HEK293 (cell line): ENCODE results near the gene GPR155.

ENCODE experiments used
- CTCF ChIA-PET: fragments of 350-600 bp; formaldehyde crosslinking; extraction: SDS; loops from one replicate; lab custom pipeline; 2021; ENCODE audit warnings: antibody characterized with exemption; lab: Yijun Ruan, JAX
- POLR2A ChIA-PET: fragments of 300-600 bp; formaldehyde crosslinking; extraction: SDS; loops from one replicate; lab custom pipeline; 2020; ENCODE audit warnings: antibody characterized with exemption, inconsistent platforms; lab: Yijun Ruan, JAX
- H3K27ac ChIP-seq: fragments of 200-500 bp; sonication (Bioruptor generic); 2 replicates; pipeline ENCODE4 v1.5.1; 2014; ENCODE audit warnings: low read depth, low read length, control low read depth, inconsistent platforms; ENCODE audit errors: extremely low read depth
- H3K36me3 ChIP-seq, 2 experiments: fragments of 200-500 bp in 1 of 2; sonication (Bioruptor generic) in 1 of 2; 1 replicate in 1 of 2; 2 replicates in 1 of 2; pipeline ENCODE4 v1.5.1; 2014 to 2017; ENCODE audit warnings: inconsistent platforms in 2 of 2, low read length in 2 of 2; ENCODE audit not compliant: control insufficient read depth in 2 of 2, insufficient read depth in 1 of 2
- H3K4me1 ChIP-seq: fragments of 200-500 bp; sonication (Bioruptor generic); 2 replicates; pipeline ENCODE4 v1.5.1; 2014; ENCODE audit warnings: mild to moderate bottlenecking, low read length, inconsistent platforms; ENCODE audit not compliant: control insufficient read depth, insufficient read depth
- H3K4me3 ChIP-seq: 2 replicates; pipeline ENCODE4 v1.5.1; 2011; ENCODE audit warnings: low read depth, mild to moderate bottlenecking, control low read depth, low read length, moderate library complexity
- H3K9me3 ChIP-seq: fragments of 200-500 bp; sonication (Bioruptor generic); 2 replicates; pipeline ENCODE4 v1.5.1; 2014; ENCODE audit warnings: low read depth, low read length, inconsistent platforms; ENCODE audit not compliant: control insufficient read depth, insufficient read depth
- KLF8 ChIP-seq: fragments of 450-650 bp; formaldehyde crosslinking; IDR thresholded peaks from 2 replicates; pipeline ENCODE4 v1.5.1; 2016; ENCODE audit warnings: missing biosample characterization, missing genetic modification characterization
- PRDM10 ChIP-seq: fragments of 450-650 bp; formaldehyde crosslinking; IDR thresholded peaks from 2 replicates; pipeline ENCODE4 v1.5.1; 2016; ENCODE audit warnings: missing biosample characterization, missing genetic modification characterization
- PRDM6 ChIP-seq: fragments of 450-650 bp; formaldehyde crosslinking; IDR thresholded peaks from 2 replicates; pipeline ENCODE4 v1.5.1; 2017; ENCODE audit warnings: missing biosample characterization, missing genetic modification characterization
- YY2 ChIP-seq: fragments of 450-650 bp; formaldehyde crosslinking; IDR thresholded peaks from 2 replicates; pipeline ENCODE4 v1.5.1; 2016; ENCODE audit warnings: missing biosample characterization, missing genetic modification characterization
- ZBTB48 ChIP-seq: fragments of 450-650 bp; formaldehyde crosslinking; IDR thresholded peaks from 2 replicates; pipeline ENCODE4 v1.5.1; 2016; ENCODE audit warnings: missing biosample characterization, missing genetic modification characterization
- ZNF146 ChIP-seq: fragments of 450-650 bp; formaldehyde crosslinking; IDR thresholded peaks from 2 replicates; pipeline ENCODE4 v1.5.1; 2016; ENCODE audit warnings: missing biosample characterization, missing genetic modification characterization
- ZNF19 ChIP-seq: fragments of 450-650 bp; formaldehyde crosslinking; IDR thresholded peaks from 2 replicates; pipeline ENCODE4; 2016; ENCODE audit warnings: missing biosample characterization, missing genetic modification characterization, low read depth
- ZNF2 ChIP-seq: fragments of 450-650 bp; formaldehyde crosslinking; IDR thresholded peaks from 2 replicates; pipeline ENCODE4 v1.5.1; 2016; ENCODE audit warnings: missing biosample characterization, missing genetic modification characterization
- ZNF24 ChIP-seq: fragments of 450-650 bp; formaldehyde crosslinking; IDR thresholded peaks from 2 replicates; pipeline ENCODE4 v1.5.1; 2016; ENCODE audit warnings: missing biosample characterization, missing genetic modification characterization
- ZNF37A ChIP-seq: fragments of 450-650 bp; IDR thresholded peaks from 2 replicates; pipeline ENCODE4 v1.5.1; 2018; ENCODE audit warnings: missing biosample characterization, missing genetic modification characterization
- ZNF501 ChIP-seq: fragments of 450-650 bp; formaldehyde crosslinking; IDR thresholded peaks from 2 replicates; pipeline ENCODE4 v1.5.1; 2016; ENCODE audit warnings: missing biosample characterization, missing genetic modification characterization
- ZNF623 ChIP-seq: fragments of 450-650 bp; formaldehyde crosslinking; IDR thresholded peaks from 2 replicates; pipeline ENCODE4 v1.5.1; 2016; ENCODE audit warnings: missing biosample characterization, missing genetic modification characterization
- ZNF692 ChIP-seq: fragments of 450-650 bp; formaldehyde crosslinking; IDR thresholded peaks from 2 replicates; pipeline ENCODE4 v1.5.1; 2016; ENCODE audit warnings: missing biosample characterization, missing genetic modification characterization
- ZNF792 ChIP-seq: fragments of 450-650 bp; formaldehyde crosslinking; IDR thresholded peaks from 2 replicates; pipeline ENCODE4 v1.5.1; 2016; ENCODE audit warnings: missing biosample characterization, missing genetic modification characterization
- ZXDB ChIP-seq: fragments of 450-650 bp; formaldehyde crosslinking; IDR thresholded peaks from 2 replicates; pipeline ENCODE4 v1.5.1; 2016; ENCODE audit warnings: missing biosample characterization, missing genetic modification characterization
- TF ChIP-seq, protein P1 (sequence below): fragments of 450-650 bp; formaldehyde crosslinking; IDR thresholded peaks from 2 replicates; pipeline ENCODE4 v1.5.1; 2017; ENCODE audit warnings: missing biosample characterization, missing genetic modification characterization
- TF ChIP-seq, protein P2 (sequence below): fragments of 450-650 bp; formaldehyde crosslinking; IDR thresholded peaks from 2 replicates; pipeline ENCODE4 v1.5.1; 2016; ENCODE audit warnings: missing biosample characterization, missing genetic modification characterization
- TF ChIP-seq, protein P3 (sequence below): fragments of 450-650 bp; IDR thresholded peaks from 2 replicates; pipeline ENCODE4 v1.5.1; 2018; ENCODE audit warnings: missing biosample characterization, missing genetic modification characterization

GPR155 gene

DNA sequence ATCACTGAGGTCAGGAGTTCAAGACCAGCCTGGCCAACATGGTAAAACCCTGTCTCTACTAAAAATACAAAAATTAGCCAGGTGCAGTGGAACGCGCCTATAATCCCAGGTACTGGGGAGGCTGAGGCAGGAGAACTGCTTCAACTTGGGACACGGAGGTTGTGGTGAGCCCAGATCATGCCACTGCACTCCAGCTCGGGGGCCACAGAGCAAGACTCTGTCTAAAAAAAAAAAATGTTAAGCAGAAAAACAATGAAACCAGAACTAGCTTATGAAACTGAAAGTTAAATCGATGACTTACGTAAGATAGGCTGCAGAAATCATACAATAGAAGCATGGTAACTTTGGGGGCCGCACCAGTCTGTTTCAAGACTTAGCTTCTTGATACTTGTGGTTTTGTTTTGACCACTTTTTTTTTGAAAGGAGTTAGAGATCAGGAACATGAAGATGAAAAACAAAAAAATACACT, 6.2 kb upstream of the GPR155 start:
- no peaks in the 10 kb centered on the region for H3K9me3 ChIP-seq
- no peak overlapping the region for H3K4me3 ChIP-seq
- no peaks in the 10 kb centered on the region for H3K4me1 ChIP-seq
- CTCF ChIA-PET, result interaction anchor here (0.6 kb wide), 1 partner anchor 28 kb away, joined by 3 read pairs; no protein-coding TSS in a partner anchor
- POLR2A ChIA-PET, result no interaction called here
- no peaks in the 10 kb centered on the region for H3K36me3 ChIP-seq
- no peak overlapping the region for H3K27ac ChIP-seq
- TF ChIP-seq, protein P1, sequence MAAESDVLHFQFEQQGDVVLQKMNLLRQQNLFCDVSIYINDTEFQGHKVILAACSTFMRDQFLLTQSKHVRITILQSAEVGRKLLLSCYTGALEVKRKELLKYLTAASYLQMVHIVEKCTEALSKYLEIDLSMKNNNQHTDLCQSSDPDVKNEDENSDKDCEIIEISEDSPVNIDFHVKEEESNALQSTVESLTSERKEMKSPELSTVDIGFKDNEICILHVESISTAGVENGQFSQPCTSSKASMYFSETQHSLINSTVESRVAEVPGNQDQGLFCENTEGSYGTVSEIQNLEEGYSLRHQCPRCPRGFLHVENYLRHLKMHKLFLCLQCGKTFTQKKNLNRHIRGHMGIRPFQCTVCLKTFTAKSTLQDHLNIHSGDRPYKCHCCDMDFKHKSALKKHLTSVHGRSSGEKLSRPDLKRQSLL (tag by site-specific recombination), result no peak
- no peak for TF ChIP-seq ZBTB48 (tag by site-specific recombination)
- no peak for TF ChIP-seq ZNF792 (tag by site-specific recombination)
- TF ChIP-seq KLF8 (tag by site-specific recombination), result no peak
- no peak for TF ChIP-seq ZNF692 (tag by site-specific recombination)
- TF ChIP-seq ZNF146, result no peak
- TF ChIP-seq ZNF24 (tag by site-specific recombination), result no peak
- no peak for TF ChIP-seq ZNF19 (tag by site-specific recombination)
- no peak for TF ChIP-seq ZNF2 (tag by site-specific recombination)

GRCh38 chr2:174491947-174492346, 5.1 kb upstream of the GPR155 start:
- POLR2A ChIA-PET, result interaction anchor here (0.7 kb wide), 1 partner anchor 8 kb away, joined by 3 read pairs; no protein-coding TSS in a partner anchor
- CTCF ChIA-PET, result no interaction called here

More at GRCh38 chr2:174491947-174492346, 5.1 kb upstream of the GPR155 start:
- TF ChIP-seq ZNF37A (tag by site-specific recombination) (no peak), PRDM10 (tag by site-specific recombination) (no peak), ZNF501 (tag by site-specific recombination) (no peak), PRDM6 (no peak), ZNF623 (tag by site-specific recombination) (no peak), ZXDB (tag by site-specific recombination) (no peak), YY2 (tag by site-specific recombination) (no peak)
- TF ChIP-seq, protein P2, sequence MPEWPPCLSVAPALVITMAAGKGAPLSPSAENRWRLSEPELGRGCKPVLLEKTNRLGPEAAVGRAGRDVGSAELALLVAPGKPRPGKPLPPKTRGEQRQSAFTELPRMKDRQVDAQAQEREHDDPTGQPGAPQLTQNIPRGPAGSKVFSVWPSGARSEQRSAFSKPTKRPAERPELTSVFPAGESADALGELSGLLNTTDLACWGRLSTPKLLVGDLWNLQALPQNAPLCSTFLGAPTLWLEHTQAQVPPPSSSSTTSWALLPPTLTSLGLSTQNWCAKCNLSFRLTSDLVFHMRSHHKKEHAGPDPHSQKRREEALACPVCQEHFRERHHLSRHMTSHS (tag by site-specific recombination), result no peak
- TF ChIP-seq, protein P3, sequence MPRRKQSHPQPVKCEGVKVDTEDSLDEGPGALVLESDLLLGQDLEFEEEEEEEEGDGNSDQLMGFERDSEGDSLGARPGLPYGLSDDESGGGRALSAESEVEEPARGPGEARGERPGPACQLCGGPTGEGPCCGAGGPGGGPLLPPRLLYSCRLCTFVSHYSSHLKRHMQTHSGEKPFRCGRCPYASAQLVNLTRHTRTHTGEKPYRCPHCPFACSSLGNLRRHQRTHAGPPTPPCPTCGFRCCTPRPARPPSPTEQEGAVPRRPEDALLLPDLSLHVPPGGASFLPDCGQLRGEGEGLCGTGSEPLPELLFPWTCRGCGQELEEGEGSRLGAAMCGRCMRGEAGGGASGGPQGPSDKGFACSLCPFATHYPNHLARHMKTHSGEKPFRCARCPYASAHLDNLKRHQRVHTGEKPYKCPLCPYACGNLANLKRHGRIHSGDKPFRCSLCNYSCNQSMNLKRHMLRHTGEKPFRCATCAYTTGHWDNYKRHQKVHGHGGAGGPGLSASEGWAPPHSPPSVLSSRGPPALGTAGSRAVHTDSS, result no peak
- no peaks in the 10 kb centered on the region for H3K4me1 ChIP-seq
- no peaks in the 10 kb centered on the region for H3K9me3 ChIP-seq
- H3K27ac ChIP-seq, result no peak overlapping the region
- H3K4me3 ChIP-seq, result no peak overlapping the region
- H3K36me3 ChIP-seq, result no peaks in the 10 kb centered on the region
